PC-3 (cell line): ENCODE data around the gene PLLP. TPM values are rescaled to one million over a fixed set of nuclear protein-coding genes. Genes with fewer than 3 reads are reported as not detected.

Experiments
- ATAC-seq: fragments of 200-7000 bp; cut with Tn5 transposase; 2 replicates; pipeline ENCODE4 v1.9.1; 2020; ENCODE audit warnings: mild to moderate bottlenecking, moderate library complexity
- BruUV-seq: library from RNA; stranded (reverse); fragments of 400-500 nt; replicated peaks from 2 replicates; lab custom pipeline; 2021; lab: Mats Ljungman, UMichigan
- CTCF ChIA-PET: fragments of 300-600 bp; sonication (Branson Sonifier 250); formaldehyde crosslinking; loops from one replicate; lab custom pipeline; 2022; ENCODE audit warnings: antibody characterized with exemption; lab: Charles Lee
- POLR2A ChIA-PET: fragments of 300-600 bp; sonication (Branson Sonifier 250); formaldehyde crosslinking; loops from one replicate; lab custom pipeline; 2022; ENCODE audit warnings: antibody characterized with exemption; ENCODE audit not compliant: unreplicated experiment; lab: Charles Lee
- DNase-seq: peaks from one replicate; pipeline ENCODE4 v3.0.0-alpha.2; 2015
- H2AFZ ChIP-seq: fragments of 300-600 bp; sonication (generic); 2 replicates; pipeline ENCODE4 v1.6.0; 2016; ENCODE audit warnings: antibody characterized with exemption, low read length
- H3F3A ChIP-seq: fragments of 300-600 bp; sonication (generic); one replicate; pipeline ENCODE4 v1.6.0; 2017; ENCODE audit warnings: antibody characterized with exemption, low read length, control low read depth, mild to moderate bottlenecking; ENCODE audit not compliant: unreplicated experiment
- H3K27ac ChIP-seq: fragments of 300-600 bp; sonication (generic); 2 replicates; pipeline ENCODE4 v1.5.1; 2016; ENCODE audit warnings: mild to moderate bottlenecking, low read length
- H3K27me3 ChIP-seq: fragments of 300-600 bp; sonication (generic); 2 replicates; pipeline ENCODE4 v1.6.1; 2016; ENCODE audit warnings: low read length, mixed read lengths
- H3K36me3 ChIP-seq: fragments of 300-600 bp; sonication (generic); 2 replicates; pipeline ENCODE4 v1.6.1; 2016; ENCODE audit warnings: low read depth, mixed run types, low read length, mixed read lengths
- H3K4me1 ChIP-seq: fragments of 300-600 bp; sonication (generic); 2 replicates; pipeline ENCODE4 v1.5.1; 2016; ENCODE audit warnings: low read length; ENCODE audit not compliant: insufficient read depth
- H3K4me2 ChIP-seq: fragments of 300-600 bp; sonication (generic); 2 replicates; pipeline ENCODE4 v1.6.0; 2016; ENCODE audit warnings: low read length
- H3K4me3 ChIP-seq: fragments of 300-600 bp; sonication (generic); 2 replicates; pipeline ENCODE4 v1.5.1; 2016; ENCODE audit warnings: mild to moderate bottlenecking, low read length, mixed read lengths
- H3K79me2 ChIP-seq: fragments of 300-600 bp; sonication (generic); 2 replicates; pipeline ENCODE4 v1.6.1; 2017; ENCODE audit warnings: low read length, mixed read lengths
- H3K9ac ChIP-seq: fragments of 300-600 bp; sonication (generic); 2 replicates; pipeline ENCODE4 v1.6.0; 2016; ENCODE audit warnings: mild to moderate bottlenecking, low read length
- H3K9me2 ChIP-seq: fragments of 300-600 bp; sonication (generic); replicated peaks from 2 replicates; pipeline ENCODE4 v1.6.1; 2016; ENCODE audit warnings: mixed run types, low read length, mixed read lengths
- H3K9me3 ChIP-seq: fragments of 300-600 bp; sonication (generic); 2 replicates; pipeline ENCODE4 v1.6.1; 2016; ENCODE audit warnings: low read length, mixed read lengths
- H4K20me1 ChIP-seq: fragments of 300-600 bp; sonication (generic); 2 replicates; pipeline ENCODE4 v1.6.1; 2016; ENCODE audit warnings: low read length, mixed read lengths
- CTCF ChIP-seq: fragments of 300-600 bp; sonication (generic); conservative IDR thresholded peaks from 2 replicates; pipeline ENCODE4 v1.5.1; 2017; ENCODE audit warnings: antibody characterized with exemption, low read depth, mild to moderate bottlenecking, low read length
- EZH2 ChIP-seq: fragments of 300-600 bp; sonication (generic); IDR thresholded peaks from one replicate; pipeline ENCODE4 v1.6.1; 2017; ENCODE audit warnings: antibody characterized with exemption, mild to moderate bottlenecking, low read length; ENCODE audit not compliant: unreplicated experiment
- EZH2phosphoT487 ChIP-seq: fragments of 300-600 bp; sonication (generic); IDR thresholded peaks from 2 replicates; pipeline ENCODE4 v1.6.1; 2018; ENCODE audit warnings: mild to moderate bottlenecking, antibody characterized with exemption, low read length, borderline replicate concordance
- intact Hi-C: fragments of 100-400 bp; cut with micrococcal nuclease; formaldehyde crosslinking; loops from 2 replicates; pipeline ENCODE4 v1.9.0; 2023
- total RNA-seq: library from RNA; depleted of rRNA; stranded (reverse); fragments of >200 nt; gene quantifications from 2 replicates; pipeline ENCODE4 v1.2.3, GENCODE V29; 2014

Gene PLLP
- total RNA-seq, 1 experiment from 2014 or later: 1.6 TPM

- H3K9me3 ChIP-seq: no peaks in the 10 kb centered on the region
- H3K4me2 ChIP-seq: no peak overlapping the region
- H3K4me1 ChIP-seq: no peaks in the 10 kb centered on the region; the same call in 1 of the 2 replicates
- TF ChIP-seq EZH2: no peak
- no peak for TF ChIP-seq CTCF
- no peak for TF ChIP-seq EZH2phosphoT487
- DNase-seq (no peak), ATAC-seq (no peak)
- H3F3A ChIP-seq: no peaks in the 10 kb centered on the region
- no peak overlapping the region for H3K4me3 ChIP-seq
- H3K9ac ChIP-seq: no peak overlapping the region
- peaks cover 25% of the 10 kb centered on the region; the same call in 1 of the 2 replicates for H3K36me3 ChIP-seq
- ChIA-PET CTCF (no interaction called here), POLR2A (no interaction called here)
- no peaks in the 10 kb centered on the region for H3K79me2 ChIP-seq
- no peaks in the 10 kb centered on the region for H3K9me2 ChIP-seq
- H3K27ac ChIP-seq: peak overlapping the region; percentile 36; the same call in 1 of the 2 replicates
- intact Hi-C loops: no loop called here
- no peaks in the 10 kb centered on the region for H3K27me3 ChIP-seq
- no peaks in the 10 kb centered on the region for H4K20me1 ChIP-seq
- no peak overlapping the region for H2AFZ ChIP-seq
- BruUV-seq: no TSS peak
Observed at GRCh38 chr16:57238682-57239081, 45.8 kb downstream of the PLLP start.

- no peak overlapping the region for H3K4me3 ChIP-seq
- peaks cover 37% of the 10 kb centered on the region; the same call in 1 of the 2 replicates for H3K36me3 ChIP-seq
- no peaks in the 10 kb centered on the region for H3F3A ChIP-seq
- no peak overlapping the region for H3K9ac ChIP-seq
- H3K4me2 ChIP-seq: no peak overlapping the region
- TF ChIP-seq EZH2: no peak
- TF ChIP-seq EZH2phosphoT487: no peak
- TF ChIP-seq CTCF: no peak
- no peak for DNase-seq
- H3K4me1 ChIP-seq: no peaks in the 10 kb centered on the region; the same call in 1 of the 2 replicates
- no peak for ATAC-seq
- H3K27me3 ChIP-seq: no peaks in the 10 kb centered on the region
- H3K9me3 ChIP-seq: no peaks in the 10 kb centered on the region
- H4K20me1 ChIP-seq: no peaks in the 10 kb centered on the region
- intact Hi-C loops: no loop called here
- no peak overlapping the region for H3K27ac ChIP-seq
- H3K9me2 ChIP-seq: no peaks in the 10 kb centered on the region
- no TSS peak for BruUV-seq
- CTCF ChIA-PET: interaction anchor here (0.6 to 1.1 kb wide), 2 partner anchors 64 to 355 kb away, joined by 3 to 4 read pairs; no protein-coding TSS in a partner anchor
- H3K79me2 ChIP-seq: no peaks in the 10 kb centered on the region
- POLR2A ChIA-PET: no interaction called here
- H2AFZ ChIP-seq: no peak overlapping the region
Observed at GRCh38 chr16:57236022-57236350, 48.5 kb downstream of the PLLP start.

GRCh38 chr16:57235128-57236021 lies 49.1 kb downstream of the PLLP start:
- H4K20me1 ChIP-seq: no peaks in the 10 kb centered on the region
- H3K36me3 ChIP-seq: peaks cover 40% of the 10 kb centered on the region
- no peak overlapping the region for H3K4me2 ChIP-seq
- DNase-seq (peak; percentile 28), ATAC-seq (no peak)
- no peaks in the 10 kb centered on the region for H3K9me3 ChIP-seq
- H3K4me3 ChIP-seq: no peak overlapping the region
- no peaks in the 10 kb centered on the region; the same call in 1 of the 2 replicates for H3K4me1 ChIP-seq
- no peak overlapping the region for H3K9ac ChIP-seq
- intact Hi-C loops: no loop called here
- BruUV-seq: no TSS peak
- TF ChIP-seq EZH2 (no peak), EZH2phosphoT487 (no peak), CTCF (no peak)
- no peaks in the 10 kb centered on the region for H3K27me3 ChIP-seq
- H3K79me2 ChIP-seq: no peaks in the 10 kb centered on the region
- CTCF ChIA-PET: interaction anchor here (1.1 kb wide), 1 partner anchor 65 kb away, joined by 3 read pairs; no protein-coding TSS in a partner anchor
- no peak overlapping the region for H2AFZ ChIP-seq
- no peaks in the 10 kb centered on the region for H3F3A ChIP-seq
- no peaks in the 10 kb centered on the region for H3K9me2 ChIP-seq
- no peak overlapping the region for H3K27ac ChIP-seq
- POLR2A ChIA-PET: interaction anchor here (0.7 kb wide), 1 partner anchor 10 kb away, joined by 3 read pairs; no protein-coding TSS in a partner anchor
